Activated T-helper 17 cell treated with anti-CD3 and anti-CD28 coated beads, Interleukin-2, amount 50 U/mL, for 72 hours (primary cell): ENCODE measurements around the gene FIGLA. TPM values are rescaled to one million over a fixed set of nuclear protein-coding genes. Genes with fewer than 3 reads are reported as not detected.

ENCODE experiments used
- ATAC-seq: fragments of 150-1000 bp; cut with Tn5 transposase; replicated peaks from 2 replicates; pipeline ENCODE4 v1.10.0; 2021; ENCODE audit warnings: mild to moderate bottlenecking, moderate library complexity
- H3K27ac Mint-ChIP-seq: one replicate; pipeline ENCODE4 v1.8.0; 2022; ENCODE audit warnings: mixed read lengths
- H3K27me3 Mint-ChIP-seq: one replicate; pipeline ENCODE4 v1.8.0; 2022; ENCODE audit warnings: mixed read lengths
- H3K36me3 Mint-ChIP-seq: one replicate; pipeline ENCODE4 v1.8.0; 2022; ENCODE audit warnings: low read depth, mild to moderate bottlenecking, mixed read lengths
- H3K4me1 Mint-ChIP-seq: one replicate; pipeline ENCODE4 v1.8.0; 2022; ENCODE audit warnings: mixed read lengths
- H3K4me3 Mint-ChIP-seq: one replicate; pipeline ENCODE4 v1.8.0; 2022; ENCODE audit warnings: mild to moderate bottlenecking, mixed read lengths
- H3K9me3 Mint-ChIP-seq: one replicate; pipeline ENCODE4 v1.8.0; 2022; ENCODE audit warnings: mixed read lengths
- total RNA-seq, 2 donors: library from RNA; stranded (reverse); gene quantifications; one replicate each; pipeline ENCODE4 v1.2.3, GENCODE V29; 2022

FIGLA gene
- total RNA-seq, 2 donors from 2014 or later = not detected

- Mint-ChIP-seq H3K9me3 (peaks cover 4% of the 10 kb centered on the region), H3K36me3 (no peaks in the 10 kb centered on the region), H3K4me1 (no peaks in the 10 kb centered on the region), H3K27ac (no peak overlapping the region), H3K4me3 (no peak overlapping the region), H3K27me3 (peaks cover 55% of the 10 kb centered on the region)
- ATAC-seq = no peak
Observed at GRCh38 chr2:70772486-70773155, 17.8 kb downstream of the FIGLA start.

GRCh38 chr2:70771446-70771845, 19.0 kb downstream of the FIGLA start:
- Mint-ChIP-seq H3K4me3 (no peak overlapping the region), H3K9me3 (peaks cover 4% of the 10 kb centered on the region), H3K36me3 (no peaks in the 10 kb centered on the region), H3K4me1 (peaks cover 4% of the 10 kb centered on the region), H3K27me3 (peaks cover 55% of the 10 kb centered on the region), H3K27ac (no peak overlapping the region)
- ATAC-seq = no peak

GRCh38 chr2:70769450-70769849, 21.0 kb downstream of the FIGLA start:
- H3K4me3 Mint-ChIP-seq = peak overlapping the region; percentile 66

GRCh38 chr2:70768590-70769085, 21.8 kb downstream of the FIGLA start:
- no peak overlapping the region for H3K27ac Mint-ChIP-seq
- H3K27me3 Mint-ChIP-seq = peaks cover 57% of the 10 kb centered on the region
- no peak for ATAC-seq
- peaks cover 2% of the 10 kb centered on the region for H3K9me3 Mint-ChIP-seq
- peaks cover 5% of the 10 kb centered on the region for H3K4me1 Mint-ChIP-seq
- H3K36me3 Mint-ChIP-seq = no peaks in the 10 kb centered on the region
- H3K4me3 Mint-ChIP-seq = peak overlapping the region; percentile 66

More at GRCh38 chr2:70769450-70769849, 21.0 kb downstream of the FIGLA start:
- Mint-ChIP-seq H3K4me1 (peaks cover 5% of the 10 kb centered on the region), H3K36me3 (no peaks in the 10 kb centered on the region), H3K27ac (no peak overlapping the region), H3K27me3 (peaks cover 61% of the 10 kb centered on the region), H3K9me3 (peaks cover 4% of the 10 kb centered on the region)
- ATAC-seq = no peak

- peak; percentile 79 for ATAC-seq
- H3K27ac Mint-ChIP-seq = peak within 1 kb of the TSS; percentile 10
Observed at GRCh38 chr2:70767699-70768589, 22.5 kb downstream of the FIGLA start, which contains the start of gene ADD2. Gene ADD2 (minus strand): TSS chr2:70768200. CDS start chr2:70706408, 61,792 bp downstream.

GRCh38 chr2:70767079-70767698, 23.3 kb downstream of the FIGLA start:
- peak; percentile 18 for ATAC-seq
- Mint-ChIP-seq H3K27ac (peak overlapping the region; percentile 10), H3K4me1 (peaks cover 5% of the 10 kb centered on the region), H3K36me3 (no peaks in the 10 kb centered on the region), H3K9me3 (no peaks in the 10 kb centered on the region), H3K27me3 (peaks cover 54% of the 10 kb centered on the region), H3K4me3 (peak overlapping the region; percentile 79)

More at GRCh38 chr2:70767699-70768589, 22.5 kb downstream of the FIGLA start, which contains the start of gene ADD2:
- no peaks in the 10 kb centered on the region for H3K36me3 Mint-ChIP-seq
- peaks cover 54% of the 10 kb centered on the region for H3K27me3 Mint-ChIP-seq
- no peaks in the 10 kb centered on the region for H3K9me3 Mint-ChIP-seq
- H3K4me1 Mint-ChIP-seq = peaks cover 5% of the 10 kb centered on the region
- H3K4me3 Mint-ChIP-seq = peak within 1 kb of the TSS; percentile 79

GRCh38 chr2:70766357-70767078, 23.9 kb downstream of the FIGLA start:
- Mint-ChIP-seq H3K27ac (peak overlapping the region; percentile 10), H3K4me3 (peak overlapping the region; percentile 79), H3K4me1 (peaks cover 5% of the 10 kb centered on the region), H3K27me3 (peaks cover 50% of the 10 kb centered on the region), H3K9me3 (no peaks in the 10 kb centered on the region), H3K36me3 (no peaks in the 10 kb centered on the region)
- no peak for ATAC-seq

- Mint-ChIP-seq H3K27ac (no peak overlapping the region), H3K27me3 (peaks cover 44% of the 10 kb centered on the region), H3K4me3 (no peak overlapping the region), H3K9me3 (no peaks in the 10 kb centered on the region), H3K36me3 (no peaks in the 10 kb centered on the region), H3K4me1 (peaks cover 5% of the 10 kb centered on the region)
- ATAC-seq = no peak
Observed at GRCh38 chr2:70765507-70765906, 24.9 kb downstream of the FIGLA start.

GRCh38 chr2:70759446-70759845, 31.0 kb downstream of the FIGLA start:
- H3K27ac Mint-ChIP-seq = no peak overlapping the region
- ATAC-seq = no peak
- no peaks in the 10 kb centered on the region for H3K4me1 Mint-ChIP-seq
- no peaks in the 10 kb centered on the region for H3K9me3 Mint-ChIP-seq
- H3K4me3 Mint-ChIP-seq = no peak overlapping the region
- peaks cover 36% of the 10 kb centered on the region for H3K27me3 Mint-ChIP-seq
- no peaks in the 10 kb centered on the region for H3K36me3 Mint-ChIP-seq

- no peaks in the 10 kb centered on the region for H3K9me3 Mint-ChIP-seq
- no peaks in the 10 kb centered on the region for H3K4me1 Mint-ChIP-seq
- no peak for ATAC-seq
- no peak overlapping the region for H3K4me3 Mint-ChIP-seq
- H3K27me3 Mint-ChIP-seq = peaks cover 30% of the 10 kb centered on the region
- no peak overlapping the region for H3K27ac Mint-ChIP-seq
- H3K36me3 Mint-ChIP-seq = no peaks in the 10 kb centered on the region
Observed at GRCh38 chr2:70757966-70758365, 32.5 kb downstream of the FIGLA start.

- no peaks in the 10 kb centered on the region for H3K36me3 Mint-ChIP-seq
- peaks cover 29% of the 10 kb centered on the region for H3K27me3 Mint-ChIP-seq
- no peaks in the 10 kb centered on the region for H3K9me3 Mint-ChIP-seq
- no peak for ATAC-seq
- no peaks in the 10 kb centered on the region for H3K4me1 Mint-ChIP-seq
- no peak overlapping the region for H3K4me3 Mint-ChIP-seq
- H3K27ac Mint-ChIP-seq = no peak overlapping the region
Observed at GRCh38 chr2:70757360-70757759, 33.1 kb downstream of the FIGLA start.

GRCh38 chr2:70756128-70756527, 34.3 kb downstream of the FIGLA start:
- ATAC-seq = no peak
- H3K4me1 Mint-ChIP-seq = no peaks in the 10 kb centered on the region
- H3K27ac Mint-ChIP-seq = no peak overlapping the region
- H3K9me3 Mint-ChIP-seq = no peaks in the 10 kb centered on the region
- H3K27me3 Mint-ChIP-seq = peaks cover 29% of the 10 kb centered on the region
- H3K4me3 Mint-ChIP-seq = no peak overlapping the region
- H3K36me3 Mint-ChIP-seq = no peaks in the 10 kb centered on the region

GRCh38 chr2:70753902-70754301, 36.5 kb downstream of the FIGLA start:
- peaks cover 21% of the 10 kb centered on the region for H3K27me3 Mint-ChIP-seq

GRCh38 chr2:70753031-70753430, 37.4 kb downstream of the FIGLA start:
- Mint-ChIP-seq H3K27me3 (peaks cover 16% of the 10 kb centered on the region), H3K4me1 (no peaks in the 10 kb centered on the region), H3K9me3 (no peaks in the 10 kb centered on the region), H3K27ac (no peak overlapping the region), H3K4me3 (no peak overlapping the region), H3K36me3 (no peaks in the 10 kb centered on the region)
- ATAC-seq = no peak

More at GRCh38 chr2:70753902-70754301, 36.5 kb downstream of the FIGLA start:
- no peak overlapping the region for H3K4me3 Mint-ChIP-seq
- no peak for ATAC-seq
- no peak overlapping the region for H3K27ac Mint-ChIP-seq
- H3K36me3 Mint-ChIP-seq = no peaks in the 10 kb centered on the region
- no peaks in the 10 kb centered on the region for H3K4me1 Mint-ChIP-seq
- H3K9me3 Mint-ChIP-seq = no peaks in the 10 kb centered on the region
